ENCODE measurements around the gene CACTIN. TPM values are rescaled to one million over a fixed set of nuclear protein-coding genes. Genes with fewer than 3 reads are reported as not detected.
"Not testable (repeated sequence)": the region's sequence is repeated elsewhere in the genome, so short reads cannot be mapped to it uniquely, and the experiment has no call there.

CACTIN gene
- total RNA-seq, 3 donors from 2014 or later (not counting 1 experiment from before 2014, with no cell fraction given): 33.6 to 42.2 (median 40.8) TPM

- no peak for TF ChIP-seq CTCF (IDR thresholded peaks at IDR 0.05)
- Mint-ChIP-seq H3K27ac (peak overlapping the region in 1 of 2 donors; percentile 3), H3K4me3 (no peak overlapping the region), H3K9me3 (no peaks in the 10 kb centered on the region), H3K36me3 (no peaks in the 10 kb centered on the region), H3K4me1 (peaks cover 0 to 6% of the 10 kb centered on the region in 2 donors), H3K27me3 (ENCODE audit: low read depth in 2 of 2) (no peaks in the 10 kb centered on the region)
- DNase-seq (no peak), ATAC-seq (no peak)
- Histone ChIP-seq H3K4me3 (ENCODE audit: low read length) (no peak overlapping the region), H3K9me3 (ENCODE audit: control insufficient read depth, insufficient read depth, low read length) (no peaks in the 10 kb centered on the region), H3K27me3 (ENCODE audit: control insufficient read depth, insufficient read depth, low read length) (no peaks in the 10 kb centered on the region), H3K27ac (ENCODE audit: low read length) (no peak overlapping the region), H3K4me1 (ENCODE audit: control insufficient read depth, insufficient read depth, low read length) (no peaks in the 10 kb centered on the region), H3K36me3 (ENCODE audit: control insufficient read depth, insufficient read depth, low read length) (peaks cover 7% of the 10 kb centered on the region)
- intact Hi-C loops (cut with micrococcal nuclease): no loop called here
- 95% methylated on average over 50 of the region's 50 CpGs for WGBS (ENCODE audit: insufficient coverage)
Measured at GRCh38 chr19:3632739-3633558, 6.4 kb upstream of the CACTIN start.

GRCh38 chr19:3632098-3632497, 5.5 kb upstream of the CACTIN start:
- Histone ChIP-seq H3K36me3 (ENCODE audit: control insufficient read depth, insufficient read depth, low read length) (peaks cover 5% of the 10 kb centered on the region), H3K27me3 (ENCODE audit: control insufficient read depth, insufficient read depth, low read length) (no peaks in the 10 kb centered on the region), H3K27ac (ENCODE audit: low read length) (no peak overlapping the region), H3K9me3 (ENCODE audit: control insufficient read depth, insufficient read depth, low read length) (no peaks in the 10 kb centered on the region), H3K4me1 (ENCODE audit: control insufficient read depth, insufficient read depth, low read length) (peaks cover 5% of the 10 kb centered on the region), H3K4me3 (ENCODE audit: low read length) (no peak overlapping the region)
- Mint-ChIP-seq H3K27ac (no peak overlapping the region), H3K9me3 (no peaks in the 10 kb centered on the region), H3K4me1 (peaks cover 2 to 8% of the 10 kb centered on the region in 2 donors), H3K36me3 (no peaks in the 10 kb centered on the region), H3K27me3 (ENCODE audit: low read depth in 2 of 2) (no peaks in the 10 kb centered on the region), H3K4me3 (no peak overlapping the region)
- no peak for ATAC-seq
- intact Hi-C loops (cut with micrococcal nuclease): no loop called here
- WGBS (ENCODE audit: insufficient coverage): 92% methylated on average over 16 of the region's 16 CpGs
- no peak for TF ChIP-seq CTCF (IDR thresholded peaks at IDR 0.05)
- DNase-seq: no peak

GRCh38 chr19:3631053-3631861, 4.7 kb upstream of the CACTIN start:
- DNase-seq (no peak), ATAC-seq (no peak)
- no peak overlapping the region for H3K4me3 Mint-ChIP-seq
- intact Hi-C loops (cut with micrococcal nuclease): no loop called here
- Histone ChIP-seq H3K9me3 (ENCODE audit: control insufficient read depth, insufficient read depth, low read length) (no peaks in the 10 kb centered on the region), H3K4me1 (ENCODE audit: control insufficient read depth, insufficient read depth, low read length) (peaks cover 8% of the 10 kb centered on the region), H3K27me3 (ENCODE audit: control insufficient read depth, insufficient read depth, low read length) (no peaks in the 10 kb centered on the region), H3K36me3 (ENCODE audit: control insufficient read depth, insufficient read depth, low read length) (peaks cover 5% of the 10 kb centered on the region), H3K27ac (ENCODE audit: low read length) (no peak overlapping the region), H3K4me3 (ENCODE audit: low read length) (no peak overlapping the region)
- H3K27me3 Mint-ChIP-seq (ENCODE audit: low read depth in 2 of 2): no peaks in the 10 kb centered on the region
- no peaks in the 10 kb centered on the region for H3K9me3 Mint-ChIP-seq
- 94% methylated on average over 43 of the region's 43 CpGs for WGBS (ENCODE audit: insufficient coverage)
- H3K36me3 Mint-ChIP-seq: no peaks in the 10 kb centered on the region
- H3K27ac Mint-ChIP-seq: no peak overlapping the region
- no peak for TF ChIP-seq CTCF (IDR thresholded peaks at IDR 0.05)
- peaks cover 10 to 16% of the 10 kb centered on the region in 2 donors for H3K4me1 Mint-ChIP-seq

- H3K36me3 Mint-ChIP-seq; H3K27ac Mint-ChIP-seq; intact Hi-C loops (cut with micrococcal nuclease); H3K36me3 ChIP-seq (ENCODE audit: control insufficient read depth, insufficient read depth, low read length); H3K27me3 ChIP-seq (ENCODE audit: control insufficient read depth, insufficient read depth, low read length); H3K4me3 ChIP-seq (ENCODE audit: low read length); H3K27ac ChIP-seq (ENCODE audit: low read length); ATAC-seq; DNase-seq; H3K9me3 Mint-ChIP-seq; H3K4me3 Mint-ChIP-seq; H3K9me3 ChIP-seq (ENCODE audit: control insufficient read depth, insufficient read depth, low read length); H3K27me3 Mint-ChIP-seq (ENCODE audit: low read depth in 2 of 2): not testable (repeated sequence)
- peaks cover 17 to 24% of the 10 kb centered on the region in 2 donors for H3K4me1 Mint-ChIP-seq
- 89% methylated on average over 9 of the region's 9 CpGs for WGBS (ENCODE audit: insufficient coverage)
- peaks cover 27% of the 10 kb centered on the region for H3K4me1 ChIP-seq (ENCODE audit: control insufficient read depth, insufficient read depth, low read length)
Measured at GRCh38 chr19:3628766-3629165, 2.2 kb upstream of the CACTIN start.

Data from natural killer cell (primary cell).